ENCODE data around the gene GPC3.

GRCh38 chrX:134013524-134013923 lies 28.1 kb upstream of the GPC3 start:
- TF ChIP-seq, protein P1, sequence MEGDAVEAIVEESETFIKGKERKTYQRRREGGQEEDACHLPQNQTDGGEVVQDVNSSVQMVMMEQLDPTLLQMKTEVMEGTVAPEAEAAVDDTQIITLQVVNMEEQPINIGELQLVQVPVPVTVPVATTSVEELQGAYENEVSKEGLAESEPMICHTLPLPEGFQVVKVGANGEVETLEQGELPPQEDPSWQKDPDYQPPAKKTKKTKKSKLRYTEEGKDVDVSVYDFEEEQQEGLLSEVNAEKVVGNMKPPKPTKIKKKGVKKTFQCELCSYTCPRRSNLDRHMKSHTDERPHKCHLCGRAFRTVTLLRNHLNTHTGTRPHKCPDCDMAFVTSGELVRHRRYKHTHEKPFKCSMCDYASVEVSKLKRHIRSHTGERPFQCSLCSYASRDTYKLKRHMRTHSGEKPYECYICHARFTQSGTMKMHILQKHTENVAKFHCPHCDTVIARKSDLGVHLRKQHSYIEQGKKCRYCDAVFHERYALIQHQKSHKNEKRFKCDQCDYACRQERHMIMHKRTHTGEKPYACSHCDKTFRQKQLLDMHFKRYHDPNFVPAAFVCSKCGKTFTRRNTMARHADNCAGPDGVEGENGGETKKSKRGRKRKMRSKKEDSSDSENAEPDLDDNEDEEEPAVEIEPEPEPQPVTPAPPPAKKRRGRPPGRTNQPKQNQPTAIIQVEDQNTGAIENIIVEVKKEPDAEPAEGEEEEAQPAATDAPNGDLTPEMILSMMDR (IDR thresholded peaks at IDR 0.05), result no peak
- TF ChIP-seq ZFX (IDR thresholded peaks at IDR 0.05; ENCODE audit: borderline replicate concordance), result no peak
